Stimulated activated memory B cell treated with anti-CD40 and anti-IgM and Interleukin-4, amounts not matched to agents 10 μg/mL and 1 μg/mL and 100 μg/mL, for 72 hours (primary cell): Measurements from ENCODE around the gene GNG8.
A peak's percentile ranks its signal among the peaks of the same experiment; 100 is the strongest.

ENCODE experiments used
- ATAC-seq: fragments of 150-1000 bp; cut with Tn5 transposase; 2 replicates; pipeline ENCODE4 v1.10.0; 2021
- H3K27ac Mint-ChIP-seq: one replicate; pipeline ENCODE4 v1.8.0; 2022; ENCODE audit warnings: mild to moderate bottlenecking, mixed read lengths
- H3K27me3 Mint-ChIP-seq: one replicate; pipeline ENCODE4 v1.8.0; 2022; ENCODE audit warnings: mixed read lengths
- H3K36me3 Mint-ChIP-seq: one replicate; pipeline ENCODE4 v1.8.0; 2022; ENCODE audit warnings: mixed read lengths
- H3K4me1 Mint-ChIP-seq: one replicate; pipeline ENCODE4 v1.8.0; 2022; ENCODE audit warnings: mixed read lengths
- H3K4me3 Mint-ChIP-seq: one replicate; pipeline ENCODE4 v1.8.0; 2022; ENCODE audit warnings: mild to moderate bottlenecking, moderate library complexity, mixed read lengths
- H3K9me3 Mint-ChIP-seq: one replicate; pipeline ENCODE4 v1.8.0; 2022; ENCODE audit warnings: mixed read lengths

GNG8 gene

DNA sequence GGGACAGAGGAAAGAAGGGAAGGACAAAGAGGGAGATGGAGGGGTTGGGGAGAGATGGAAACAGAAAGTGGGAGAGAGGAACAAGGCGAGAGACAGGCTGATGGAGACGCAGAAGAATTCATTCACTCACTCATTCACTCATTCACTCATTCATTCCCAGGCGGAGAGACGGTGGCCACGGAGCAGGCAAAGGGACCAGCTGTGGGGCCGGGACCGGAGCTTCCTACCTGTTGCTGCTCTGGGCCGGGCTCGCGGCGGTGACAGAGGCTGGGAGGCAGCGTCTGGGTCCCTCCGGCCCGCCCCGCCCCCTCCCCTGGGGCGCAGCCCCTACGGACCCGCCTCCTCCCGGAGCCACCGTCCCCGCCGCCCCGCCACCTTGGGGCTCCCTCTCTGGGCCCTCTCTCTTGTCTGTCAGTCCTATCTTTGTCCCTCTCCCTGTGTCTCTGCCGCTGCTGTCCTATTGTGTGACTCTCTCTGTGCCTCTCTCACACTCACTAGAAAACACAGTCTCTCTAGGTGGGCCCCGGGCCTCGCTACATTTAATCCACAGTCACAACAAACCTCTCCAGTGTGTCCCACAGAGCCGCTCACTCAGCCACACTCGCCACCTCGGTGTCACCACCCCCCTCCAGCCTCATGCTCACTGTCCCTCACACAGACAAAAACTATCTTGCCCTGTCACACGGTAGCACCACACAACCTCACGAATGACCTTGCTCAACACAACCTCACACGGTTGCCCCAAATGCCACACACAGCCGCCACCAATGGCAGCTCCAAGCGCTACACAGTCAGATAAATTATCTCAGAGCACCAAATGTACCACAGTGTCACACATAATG, at the start of gene GNG8:
GNG8 (minus strand) TSS at position 283 of the 842 bp plus-strand sequence. CDS start 1,520 bp downstream, outside the sequence.
- H3K4me1 Mint-ChIP-seq = peaks cover 16% of the 10 kb centered on the region
- peak; percentile 28 for ATAC-seq
- peaks cover 19% of the 10 kb centered on the region for H3K36me3 Mint-ChIP-seq
- no peaks in the 10 kb centered on the region for H3K9me3 Mint-ChIP-seq
- no peak within 1 kb of the TSS for H3K27ac Mint-ChIP-seq
- peak within 1 kb of the TSS; percentile 85 for H3K4me3 Mint-ChIP-seq
- H3K27me3 Mint-ChIP-seq = peaks cover 8% of the 10 kb centered on the region

- Mint-ChIP-seq H3K27me3 (no peaks in the 10 kb centered on the region), H3K36me3 (peaks cover 47% of the 10 kb centered on the region), H3K9me3 (no peaks in the 10 kb centered on the region), H3K4me3 (no peak overlapping the region), H3K27ac (peak overlapping the region; percentile 6), H3K4me1 (peaks cover 6% of the 10 kb centered on the region)
- ATAC-seq = no peak
Observed at GRCh38 chr19:46685189-46685588, 49.2 kb upstream of the GNG8 start.

- H3K36me3 Mint-ChIP-seq = peaks cover 78% of the 10 kb centered on the region
- H3K27me3 Mint-ChIP-seq = no peaks in the 10 kb centered on the region
- peak; percentile 79 for ATAC-seq
- H3K9me3 Mint-ChIP-seq = no peaks in the 10 kb centered on the region
- peak overlapping the region; percentile 20 for H3K27ac Mint-ChIP-seq
- H3K4me1 Mint-ChIP-seq = peaks cover 13% of the 10 kb centered on the region
- no peak overlapping the region for H3K4me3 Mint-ChIP-seq
Observed at GRCh38 chr19:46678110-46678732, 42.2 kb upstream of the GNG8 start.

- ATAC-seq = no peak
- no peak overlapping the region for H3K27ac Mint-ChIP-seq
- peaks cover 3% of the 10 kb centered on the region for H3K9me3 Mint-ChIP-seq
- H3K27me3 Mint-ChIP-seq = no peaks in the 10 kb centered on the region
- H3K4me3 Mint-ChIP-seq = no peak overlapping the region
- peaks cover 8% of the 10 kb centered on the region for H3K4me1 Mint-ChIP-seq
- peaks cover 71% of the 10 kb centered on the region for H3K36me3 Mint-ChIP-seq
Observed at GRCh38 chr19:46674416-46675178, 38.6 kb upstream of the GNG8 start.

- H3K36me3 Mint-ChIP-seq = peaks cover 41% of the 10 kb centered on the region
- ATAC-seq = no peak
- no peak overlapping the region for H3K27ac Mint-ChIP-seq
- H3K9me3 Mint-ChIP-seq = peaks cover 3% of the 10 kb centered on the region
- H3K4me3 Mint-ChIP-seq = no peak overlapping the region
- no peaks in the 10 kb centered on the region for H3K27me3 Mint-ChIP-seq
- H3K4me1 Mint-ChIP-seq = no peaks in the 10 kb centered on the region
Observed at GRCh38 chr19:46670813-46671212, 34.8 kb upstream of the GNG8 start.

GRCh38 chr19:46668662-46669061, 32.7 kb upstream of the GNG8 start:
- H3K36me3 Mint-ChIP-seq = peaks cover 19% of the 10 kb centered on the region
- H3K27ac Mint-ChIP-seq = no peak overlapping the region
- ATAC-seq = no peak
- H3K9me3 Mint-ChIP-seq = peaks cover 3% of the 10 kb centered on the region
- no peaks in the 10 kb centered on the region for H3K4me1 Mint-ChIP-seq
- no peak overlapping the region for H3K4me3 Mint-ChIP-seq
- H3K27me3 Mint-ChIP-seq = peaks cover 5% of the 10 kb centered on the region

- Mint-ChIP-seq H3K4me1 (peaks cover 9% of the 10 kb centered on the region), H3K36me3 (no peaks in the 10 kb centered on the region), H3K4me3 (no peak overlapping the region), H3K9me3 (peaks cover under 1% of the 10 kb centered on the region), H3K27me3 (peaks cover 19% of the 10 kb centered on the region), H3K27ac (no peak overlapping the region)
- no peak for ATAC-seq
Observed at GRCh38 chr19:46665072-46665471, 29.1 kb upstream of the GNG8 start.

- peak; percentile 63 for ATAC-seq
- H3K9me3 Mint-ChIP-seq = no peaks in the 10 kb centered on the region
- H3K36me3 Mint-ChIP-seq = no peaks in the 10 kb centered on the region
- peaks cover 22% of the 10 kb centered on the region for H3K4me1 Mint-ChIP-seq
- H3K4me3 Mint-ChIP-seq = peak overlapping the region; percentile 72
- H3K27me3 Mint-ChIP-seq = peaks cover 44% of the 10 kb centered on the region
- peak overlapping the region; percentile 28 for H3K27ac Mint-ChIP-seq
Observed at GRCh38 chr19:46661735-46662592, 26.0 kb upstream of the GNG8 start.

GRCh38 chr19:46661020-46661731, 25.2 kb upstream of the GNG8 start, which contains the start of gene DACT3:
Gene DACT3 (minus strand): TSS chr19:46661182. CDS start chr19:46661064, 118 bp downstream.
- Mint-ChIP-seq H3K4me3 (peak within 1 kb of the TSS; percentile 72), H3K36me3 (no peaks in the 10 kb centered on the region), H3K9me3 (no peaks in the 10 kb centered on the region), H3K27ac (peak within 1 kb of the TSS; percentile 28), H3K27me3 (peaks cover 49% of the 10 kb centered on the region), H3K4me1 (peaks cover 22% of the 10 kb centered on the region)
- ATAC-seq = peak; percentile 97

DNA sequence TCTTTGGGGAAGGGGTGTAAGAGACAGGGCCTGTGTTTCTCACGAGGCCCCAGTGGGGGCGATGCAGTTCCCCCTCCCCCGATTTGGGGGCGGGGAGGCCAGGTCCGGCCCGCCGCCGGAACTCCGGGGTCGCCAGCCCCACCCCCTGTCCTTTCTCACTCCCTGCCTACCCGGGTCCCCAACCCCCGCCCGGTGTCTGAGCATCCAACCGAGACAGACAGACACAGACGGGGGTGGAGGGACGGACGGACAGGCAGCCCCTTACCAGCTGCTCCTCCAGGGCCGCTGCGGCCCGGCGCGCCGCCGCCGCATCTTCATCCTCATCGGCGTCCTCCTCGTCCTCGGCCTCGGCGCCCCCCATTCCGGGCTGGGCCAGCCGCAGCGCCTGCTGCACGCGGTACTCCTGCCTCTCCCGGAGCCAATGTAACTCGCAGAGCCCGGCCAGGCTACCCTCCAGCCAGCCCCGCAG, 24.6 kb upstream of the GNG8 start:
- no peaks in the 10 kb centered on the region for H3K36me3 Mint-ChIP-seq
- H3K4me1 Mint-ChIP-seq = peaks cover 22% of the 10 kb centered on the region
- H3K9me3 Mint-ChIP-seq = no peaks in the 10 kb centered on the region
- ATAC-seq = no peak
- H3K27ac Mint-ChIP-seq = peak overlapping the region; percentile 28
- peak overlapping the region; percentile 72 for H3K4me3 Mint-ChIP-seq
- H3K27me3 Mint-ChIP-seq = peaks cover 49% of the 10 kb centered on the region

DNA sequence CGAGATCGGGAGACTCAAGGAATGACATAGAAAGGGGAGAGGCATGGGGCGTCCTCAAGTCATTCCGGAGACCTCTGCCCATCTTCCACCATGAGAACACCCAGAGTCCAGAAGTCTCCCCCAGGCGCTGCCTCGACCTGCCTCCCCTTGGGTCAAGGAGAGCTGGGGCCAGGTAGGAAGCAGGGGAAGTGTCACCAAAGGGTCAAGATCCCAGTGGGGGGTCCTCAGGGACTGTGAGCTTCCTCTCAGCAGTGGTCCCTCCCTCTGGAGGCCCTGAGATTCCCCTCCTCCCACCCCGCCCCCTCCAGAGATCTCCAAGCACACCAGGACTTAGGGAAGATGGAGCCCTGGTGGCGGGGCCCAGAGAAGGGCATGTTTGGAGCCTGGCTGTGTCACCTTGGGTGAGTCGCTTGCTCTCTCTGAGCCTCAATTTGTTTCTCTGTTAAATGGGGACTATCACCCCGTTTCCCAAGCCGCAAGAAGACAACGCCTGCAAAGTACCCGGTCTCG, 24.1 kb upstream of the GNG8 start:
- Mint-ChIP-seq H3K4me3 (peak overlapping the region; percentile 72), H3K27me3 (peaks cover 54% of the 10 kb centered on the region), H3K27ac (peak overlapping the region; percentile 8), H3K9me3 (no peaks in the 10 kb centered on the region), H3K36me3 (no peaks in the 10 kb centered on the region), H3K4me1 (peaks cover 26% of the 10 kb centered on the region)
- ATAC-seq = no peak

GRCh38 chr19:46659151-46660007, 23.4 kb upstream of the GNG8 start:
- H3K27ac Mint-ChIP-seq = peak overlapping the region; percentile 8
- peaks cover 29% of the 10 kb centered on the region for H3K4me1 Mint-ChIP-seq
- no peaks in the 10 kb centered on the region for H3K9me3 Mint-ChIP-seq
- H3K4me3 Mint-ChIP-seq = peak overlapping the region; percentile 72
- H3K27me3 Mint-ChIP-seq = peaks cover 61% of the 10 kb centered on the region
- no peak for ATAC-seq
- H3K36me3 Mint-ChIP-seq = no peaks in the 10 kb centered on the region

DNA sequence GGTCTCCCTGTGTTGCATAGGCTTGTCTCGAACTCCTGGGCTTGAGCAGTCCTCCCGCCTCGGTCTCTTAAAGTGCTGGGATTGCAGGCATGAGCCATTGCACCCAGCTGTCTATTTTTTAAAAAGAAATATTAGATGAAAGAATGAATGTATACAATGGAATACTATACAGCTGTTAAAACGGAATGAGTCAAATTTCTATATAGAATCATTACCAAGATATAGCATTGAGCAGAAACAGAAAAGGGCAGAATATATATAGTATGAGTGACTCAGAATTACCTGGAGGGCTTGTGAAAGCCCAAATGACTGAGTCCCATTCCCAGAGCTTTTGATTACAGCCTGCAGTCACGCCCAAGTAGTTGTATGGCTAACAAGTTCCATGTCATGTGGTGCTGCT, 20.5 kb upstream of the GNG8 start:
- H3K9me3 Mint-ChIP-seq = no peaks in the 10 kb centered on the region
- H3K27ac Mint-ChIP-seq = no peak overlapping the region
- ATAC-seq = no peak
- peaks cover 23% of the 10 kb centered on the region for H3K4me1 Mint-ChIP-seq
- H3K4me3 Mint-ChIP-seq = no peak overlapping the region
- H3K36me3 Mint-ChIP-seq = no peaks in the 10 kb centered on the region
- peaks cover 67% of the 10 kb centered on the region for H3K27me3 Mint-ChIP-seq
